HG03565 (cell line): ENCODE results near the gene PLEK2.
A peak's percentile ranks its signal among the peaks of the same experiment; 100 is the strongest.
"Not testable (repeated sequence)": the region's sequence is repeated elsewhere in the genome, so short reads cannot be mapped to it uniquely, and the experiment has no call there.

ENCODE experiments used
- ATAC-seq: cut with Tn5 transposase; IDR thresholded peaks from one replicate; pipeline ENCODE4 v1.9.1; 2021; ENCODE audit warnings: mild to moderate bottlenecking, moderate library complexity; ENCODE audit not compliant: unreplicated experiment

PLEK2 gene

GRCh38 chr14:67360470-67361206, 51.3 kb downstream of the PLEK2 start:
- ATAC-seq, result peak; percentile 16

GRCh38 chr14:67359775-67360469, 52.0 kb downstream of the PLEK2 start, which contains the start of the genes ATP6V1D and EIF2S1:
ATP6V1D (minus strand) TSS chr14:67359804; CDS start chr14:67359698, 106 bp downstream.
EIF2S1 (plus strand) TSS chr14:67360328; CDS start chr14:67364768, 4,440 bp downstream.
- peak; percentile 85 for ATAC-seq

GRCh38 chr14:67358924-67359774, 52.8 kb downstream of the PLEK2 start:
- ATAC-seq, result no peak

- ATAC-seq, result no peak
Observed at GRCh38 chr14:67357969-67358354, 54.0 kb downstream of the PLEK2 start.

- no peak for ATAC-seq
Observed at GRCh38 chr14:67357186-67357968, 54.6 kb downstream of the PLEK2 start.

- ATAC-seq, result no peak
Observed at GRCh38 chr14:67352055-67352454, 59.9 kb downstream of the PLEK2 start.

- no peak for ATAC-seq
Observed at GRCh38 chr14:67345583-67345982, 66.4 kb downstream of the PLEK2 start.

GRCh38 chr14:67343601-67344230, 68.2 kb downstream of the PLEK2 start:
- ATAC-seq, result no peak

- not testable (repeated sequence) for ATAC-seq
Observed at GRCh38 chr14:67341231-67341630, 70.7 kb downstream of the PLEK2 start.
